A549 treated with GW870086 at 1 μM for 4 hours (cell line): ENCODE results near the gene PAXX. TPM values are rescaled to one million over a fixed set of nuclear protein-coding genes. Genes with fewer than 3 reads are reported as not detected.

ENCODE experiments used
- total RNA-seq: library from RNA; stranded (reverse); fragments of 200-300 nt; extraction: Qiagen RNA extraction; gene quantifications from 5 replicates; pipeline ENCODE4 v1.2.3, GENCODE V29; 2022; ENCODE audit warnings: low read depth

Gene PAXX
- total RNA-seq = 47.9 to 81.3 TPM (median 74.1 TPM) in 5 replicates

GRCh38 chr9:136991993-136992818, at the start of gene PAXX:
PAXX (plus strand) TSS chr9:136992422; CDS start chr9:136992444, 22 bp downstream.

GRCh38 chr9:136944519-136945332, 47.5 kb upstream of the PAXX start, which contains the start of the genes C8G and FBXW5:
C8G (plus strand) TSS chr9:136945243; CDS start chr9:136945321, 78 bp downstream.
FBXW5 (minus strand) TSS chr9:136944738; CDS start chr9:136944083, 655 bp downstream.

GRCh38 chr9:136951541-136952320, 40.5 kb upstream of the PAXX start, which contains the start of gene LCN12:
LCN12 (plus strand) TSS chr9:136952273; CDS start chr9:136952328, 55 bp downstream.

GRCh38 chr9:136977223-136977622, 15.0 kb upstream of the PAXX start, which contains the start of gene PTGDS:
PTGDS (plus strand) TSS chr9:136977504; CDS start chr9:136977579, 75 bp downstream.

GRCh38 chr9:136982232-136983051, 9.8 kb upstream of the PAXX start, which contains the start of gene LCNL1:
LCNL1 (plus strand) TSS chr9:136982993; CDS start chr9:136983587, 594 bp downstream.

GRCh38 chr9:136996361-136997292, 4.4 kb downstream of the PAXX start, which contains the start of gene CLIC3:
CLIC3 (minus strand) TSS chr9:136996568; CDS start chr9:136996543, 25 bp downstream.

GRCh38 chr9:137027369-137028262, 35.4 kb downstream of the PAXX start, which contains the start of gene ABCA2:
ABCA2 (minus strand) TSS chr9:137028237; CDS start chr9:137028140, 97 bp downstream.

GRCh38 chr9:137031904-137032640, 39.9 kb downstream of the PAXX start, which contains the start of gene FUT7:
FUT7 (minus strand) TSS chr9:137032088; CDS start chr9:137031991, 97 bp downstream.

Other genes with a start within 250 kb of the PAXX start
- not detected in 5 replicates for gene LCN10, start 249.5 kb upstream of the PAXX start, total RNA-seq
- not detected in 5 replicates for gene LCN6, start 243.9 kb upstream of the PAXX start, total RNA-seq
- not detected in 5 replicates for gene LCN8, start 234.2 kb upstream of the PAXX start, total RNA-seq
- not detected in 5 replicates for gene LCN15, start 227.9 kb upstream of the PAXX start, total RNA-seq
- 64.6 to 80.7 TPM (median 74.2 TPM) in 5 replicates for gene TMEM141, start 201.1 kb upstream of the PAXX start, total RNA-seq
- 0.15 to 0.72 TPM (median 0.44 TPM) in 5 replicates for gene CCDC183, start 196.1 kb upstream of the PAXX start, total RNA-seq
- 58.9 to 86.1 TPM (median 79.5 TPM) in 5 replicates for gene RABL6, start 184.5 kb upstream of the PAXX start, total RNA-seq
- gene AJM1, start 149.9 kb upstream of the PAXX start, total RNA-seq = 4.0 to 4.7 TPM (median 4.2 TPM) in 5 replicates
- gene PHPT1, start 143.0 kb upstream of the PAXX start, total RNA-seq = 285 to 343 TPM (median 299 TPM) in 5 replicates
- 2.5 to 5.8 TPM (median 3.1 TPM) in 5 replicates for gene MAMDC4, start 140.1 kb upstream of the PAXX start, total RNA-seq
- 428 to 545 TPM (median 458 TPM) in 5 replicates for gene EDF1, start 126.1 kb upstream of the PAXX start, total RNA-seq
- 43.8 to 69.5 TPM (median 59.1 TPM) in 5 replicates for gene TRAF2, start 105.9 kb upstream of the PAXX start, total RNA-seq
- 70.1 to 101 TPM (median 99.1 TPM) in 5 replicates for gene FBXW5, start 47.7 kb upstream of the PAXX start, total RNA-seq
- 0.85 to 2.9 TPM (median 1.4 TPM) in 5 replicates for gene C8G, start 47.2 kb upstream of the PAXX start, total RNA-seq
- 0.80 to 1.6 TPM (median 1.3 TPM) in 5 replicates for gene LCN12, start 40.1 kb upstream of the PAXX start, total RNA-seq
- gene PTGDS, start 14.9 kb upstream of the PAXX start, total RNA-seq = 0.57 to 0.68 TPM (median 0.66 TPM) in 3 of 5 replicates, not detected in the others
- 0.07 to 0.08 TPM (median 0.08 TPM) in 3 of 5 replicates, not detected in the others for gene LCNL1, start 9.4 kb upstream of the PAXX start, total RNA-seq
- 3.3 to 5.1 TPM (median 4.8 TPM) in 5 replicates for gene CLIC3, start 4.1 kb downstream of the PAXX start, total RNA-seq
- 21.4 to 27.7 TPM (median 25.4 TPM) in 5 replicates for gene ABCA2, start 35.8 kb downstream of the PAXX start, total RNA-seq
- 0.06 TPM in 1 of 5 replicates, not detected in the others for gene FUT7, start 39.7 kb downstream of the PAXX start, total RNA-seq
- gene NPDC1, start 53.8 kb downstream of the PAXX start, total RNA-seq = 44.4 to 81.3 TPM (median 73.5 TPM) in 5 replicates
- gene ENTPD2, start 61.6 kb downstream of the PAXX start, total RNA-seq = 1.1 to 2.3 TPM (median 1.7 TPM) in 5 replicates
- 14.8 to 25.2 TPM (median 21.9 TPM) in 5 replicates for gene SAPCD2, start 78.1 kb downstream of the PAXX start, total RNA-seq
- 9.7 to 13.3 TPM (median 10.7 TPM) in 5 replicates for gene UAP1L1, start 85.1 kb downstream of the PAXX start, total RNA-seq
- gene MAN1B1, start 94.6 kb downstream of the PAXX start, total RNA-seq = 39.8 to 52.8 TPM (median 51.9 TPM) in 5 replicates
- gene DPP7, start 122.3 kb downstream of the PAXX start, total RNA-seq = 81.3 to 123 TPM (median 112 TPM) in 5 replicates
- 0.30 to 0.61 TPM (median 0.40 TPM) in 5 replicates for gene GRIN1, start 146.7 kb downstream of the PAXX start, total RNA-seq
- gene LRRC26, start 177.6 kb downstream of the PAXX start, total RNA-seq = 0.70 to 2.1 TPM (median 1.2 TPM) in 5 replicates
- gene TMEM210, start 179.6 kb downstream of the PAXX start, total RNA-seq = not detected in 5 replicates
- gene ANAPC2, start 196.1 kb downstream of the PAXX start, total RNA-seq = 25.3 to 36.9 TPM (median 34.6 TPM) in 5 replicates
- 105 to 159 TPM (median 141 TPM) in 5 replicates for gene SSNA1, start 196.3 kb downstream of the PAXX start, total RNA-seq
- 6.8 to 10.6 TPM (median 9.0 TPM) in 5 replicates for gene TPRN, start 208.3 kb downstream of the PAXX start, total RNA-seq
- 36.5 to 44.9 TPM (median 44.2 TPM) in 5 replicates for gene TMEM203, start 213.2 kb downstream of the PAXX start, total RNA-seq
- gene NDOR1, start 213.3 kb downstream of the PAXX start, total RNA-seq = 11.7 to 17.1 TPM (median 16.5 TPM) in 5 replicates
- gene RNF208, start 229.8 kb downstream of the PAXX start, total RNA-seq = 1.4 to 2.3 TPM (median 1.8 TPM) in 5 replicates
- gene CYSRT1, start 232.8 kb downstream of the PAXX start, total RNA-seq = 3.6 to 5.2 TPM (median 4.2 TPM) in 5 replicates
- 0.08 to 0.31 TPM (median 0.21 TPM) in 5 replicates for gene RNF224, start 235.1 kb downstream of the PAXX start, total RNA-seq
- 0.06 to 0.17 TPM (median 0.11 TPM) in 5 replicates for gene SLC34A3, start 238.5 kb downstream of the PAXX start, total RNA-seq
- gene TUBB4B, start 248.9 kb downstream of the PAXX start, total RNA-seq = 612 to 791 TPM (median 723 TPM) in 5 replicates